ENCODE data around the gene FAM136A.
"Not testable (repeated sequence)": the region's sequence is repeated elsewhere in the genome, so short reads cannot be mapped to it uniquely, and the experiment has no call there.

FAM136A gene

GRCh38 chr2:70297828-70298227, 4.0 kb downstream of the FAM136A start:
- not testable (repeated sequence) for DNase-seq (ENCODE audit: low spot score)

GRCh38 chr2:70283500-70284191, 18.2 kb downstream of the FAM136A start:
- DNase-seq (ENCODE audit: low spot score): no peak

GRCh38 chr2:70282439-70282838, 19.4 kb downstream of the FAM136A start:
- DNase-seq (ENCODE audit: low spot score): no peak

GRCh38 chr2:70280242-70280798, 21.5 kb downstream of the FAM136A start:
- DNase-seq (ENCODE audit: low spot score): no peak

- no peak for DNase-seq (ENCODE audit: low spot score)
Measured at GRCh38 chr2:70270323-70270722, 31.5 kb downstream of the FAM136A start.

GRCh38 chr2:70269422-70270302, 32.2 kb downstream of the FAM136A start:
- DNase-seq (ENCODE audit: low spot score): not testable (repeated sequence)

- not testable (repeated sequence) for DNase-seq (ENCODE audit: low spot score)
Measured at GRCh38 chr2:70266925-70267324, 34.9 kb downstream of the FAM136A start.

GRCh38 chr2:70261501-70261900, 40.4 kb downstream of the FAM136A start:
- DNase-seq (ENCODE audit: low spot score): no peak

- DNase-seq (ENCODE audit: low spot score): peak; percentile 43
Measured at GRCh38 chr2:70258532-70258875, 43.4 kb downstream of the FAM136A start.

- no peak for DNase-seq (ENCODE audit: low spot score)
Measured at GRCh38 chr2:70255637-70256314, 46.1 kb downstream of the FAM136A start.

GRCh38 chr2:70250434-70250833, 51.4 kb downstream of the FAM136A start:
- no peak for DNase-seq (ENCODE audit: low spot score)

GRCh38 chr2:70248181-70248847, 53.6 kb downstream of the FAM136A start, which contains the start of gene TIA1:
Gene TIA1 (minus strand): TSS chr2:70248628. CDS start chr2:70248430, 198 bp downstream.
- peak; percentile 97 for DNase-seq (ENCODE audit: low spot score)

GRCh38 chr2:70247364-70248180, 54.3 kb downstream of the FAM136A start:
- DNase-seq (ENCODE audit: low spot score): no peak

All from AG08396 (cell line).